H9 (cell line): ENCODE measurements around the gene ZNF444. TPM values are rescaled to one million over a fixed set of nuclear protein-coding genes. Genes with fewer than 3 reads are reported as not detected.

Source experiments
- DNase-seq: peaks from one replicate; pipeline ENCODE4 v3.0.0-alpha.2; 2017
- H2AFZ ChIP-seq: one replicate; pipeline ENCODE4 v1.6.1; 2013; ENCODE audit warnings: mild to moderate bottlenecking, low read length, control low read depth, moderate library complexity
- H2AK5ac ChIP-seq: 2 replicates; pipeline ENCODE4 v1.6.1; 2013; ENCODE audit warnings: low read length, control low read depth, mixed read lengths; ENCODE audit not compliant: insufficient read length
- H2BK120ac ChIP-seq: one replicate; pipeline ENCODE4 v1.6.1; 2013; ENCODE audit warnings: low read depth, mild to moderate bottlenecking, low read length, control low read depth, inconsistent platforms; ENCODE audit not compliant: poor library complexity, severe bottlenecking
- H2BK12ac ChIP-seq: 2 replicates; pipeline ENCODE4 v1.6.1; 2013; ENCODE audit warnings: low read length, control low read depth, mixed read lengths, low read depth; ENCODE audit not compliant: insufficient read length
- H2BK15ac ChIP-seq: 2 replicates; pipeline ENCODE4 v1.6.1; 2013; ENCODE audit warnings: low read depth, low read length, control low read depth
- H2BK20ac ChIP-seq: one replicate; pipeline ENCODE4 v1.6.1; 2013; ENCODE audit warnings: low read depth, mild to moderate bottlenecking, low read length, control low read depth, inconsistent platforms; ENCODE audit not compliant: poor library complexity, severe bottlenecking
- H2BK5ac ChIP-seq: 2 replicates; pipeline ENCODE4 v1.6.1; 2013; ENCODE audit warnings: low read length, control low read depth, mixed read lengths; ENCODE audit not compliant: insufficient read length
- H3K14ac ChIP-seq: 2 replicates; pipeline ENCODE4 v1.6.1; 2013; ENCODE audit warnings: low read length, control low read depth; ENCODE audit not compliant: insufficient read depth
- H3K18ac ChIP-seq: 2 replicates; pipeline ENCODE4 v1.6.1; 2013; ENCODE audit warnings: low read depth, mild to moderate bottlenecking, mixed read lengths, low read length, control low read depth; ENCODE audit not compliant: insufficient read length
- H3K23ac ChIP-seq: 2 replicates; pipeline ENCODE4 v1.6.1; 2013; ENCODE audit warnings: low read length, control low read depth, mixed read lengths, low read depth; ENCODE audit not compliant: insufficient read length
- H3K23me2 ChIP-seq: 2 replicates; pipeline ENCODE4 v1.6.1; 2013; ENCODE audit warnings: low read depth, mild to moderate bottlenecking, mixed read lengths, low read length, control low read depth; ENCODE audit not compliant: insufficient read length, poor library complexity, severe bottlenecking
- H3K27ac ChIP-seq: 2 replicates; pipeline ENCODE4 v1.5.1; 2013; ENCODE audit warnings: low read length, control low read depth, mixed read lengths, low read depth; ENCODE audit not compliant: insufficient read length
- H3K27me3 ChIP-seq: 2 replicates; pipeline ENCODE4 v1.6.1; 2013; ENCODE audit warnings: low read length, control low read depth, inconsistent platforms; ENCODE audit not compliant: insufficient read depth
- H3K4ac ChIP-seq: 2 replicates; pipeline ENCODE4 v1.6.1; 2013; ENCODE audit warnings: low read depth, mild to moderate bottlenecking, control low read depth, inconsistent platforms, low read length, moderate library complexity
- H3K4me1 ChIP-seq: 2 replicates; pipeline ENCODE4 v1.6.1; 2013; ENCODE audit warnings: low read length, control low read depth, inconsistent platforms; ENCODE audit not compliant: insufficient read depth
- H3K4me2 ChIP-seq: 2 replicates; pipeline ENCODE4 v1.6.1; 2013; ENCODE audit warnings: low read length, control low read depth, mixed read lengths; ENCODE audit not compliant: insufficient read length, insufficient read depth
- H3K56ac ChIP-seq: 2 replicates; pipeline ENCODE4 v1.6.1; 2013; ENCODE audit warnings: low read depth, mild to moderate bottlenecking, mixed read lengths, low read length, control low read depth; ENCODE audit not compliant: insufficient read length
- H3K79me1 ChIP-seq: 2 replicates; pipeline ENCODE4 v1.6.1; 2013; ENCODE audit warnings: low read depth, mild to moderate bottlenecking, moderate library complexity, low read length, control low read depth, inconsistent platforms; ENCODE audit not compliant: insufficient read depth, poor library complexity, severe bottlenecking
- H3K79me2 ChIP-seq: 2 replicates; pipeline ENCODE4 v1.6.1; 2013; ENCODE audit warnings: low read length, control low read depth, inconsistent platforms; ENCODE audit not compliant: insufficient read depth
- H3K9ac ChIP-seq: 2 replicates; pipeline ENCODE4 v1.6.1; 2013; ENCODE audit warnings: low read length, control low read depth, mixed read lengths; ENCODE audit not compliant: insufficient read length; ENCODE audit errors: extremely low read depth
- H3K9me3 ChIP-seq: one replicate; pipeline ENCODE4 v1.6.1; 2013; ENCODE audit warnings: low read depth, low read length, inconsistent platforms; ENCODE audit not compliant: control insufficient read depth
- H3T11ph ChIP-seq: one replicate; pipeline ENCODE4 v1.6.1; 2013; ENCODE audit warnings: mild to moderate bottlenecking, low read length, control low read depth, inconsistent platforms
- H4K20me1 ChIP-seq: one replicate; pipeline ENCODE4 v1.6.1; 2013; ENCODE audit not compliant: control insufficient read depth, insufficient read length, insufficient read depth
- H4K5ac ChIP-seq: 2 replicates; pipeline ENCODE4 v1.6.1; 2013; ENCODE audit warnings: low read depth, mild to moderate bottlenecking, mixed read lengths, low read length, control low read depth; ENCODE audit not compliant: insufficient read length
- H4K8ac ChIP-seq: replicated peaks from 2 replicates; pipeline ENCODE4 v1.6.1; 2013; ENCODE audit warnings: low read length, control low read depth, mixed read lengths, low read depth; ENCODE audit not compliant: insufficient read length
- H4K91ac ChIP-seq: 2 replicates; pipeline ENCODE4 v1.6.1; 2013; ENCODE audit warnings: low read depth, mild to moderate bottlenecking, moderate library complexity, mixed read lengths, low read length, control low read depth; ENCODE audit not compliant: insufficient read length
- H3K27ac Mint-ChIP-seq, 3 experiments: 2 replicates in 2 of 3; 3 replicates in 1 of 3; pipeline ENCODE4 v1.8.0; 2020 to 2021; ENCODE audit warnings: mixed read lengths in 3 of 3, mild to moderate bottlenecking in 1 of 3, moderate library complexity in 1 of 3
- H3K27me3 Mint-ChIP-seq: 2 replicates; pipeline ENCODE4 v1.8.0; 2021; ENCODE audit warnings: low read depth, mild to moderate bottlenecking, moderate library complexity, mixed read lengths
- H3K36me3 Mint-ChIP-seq, 3 experiments: 2 replicates in 2 of 3; 3 replicates in 1 of 3; pipeline ENCODE4 v1.8.0; 2020 to 2021; ENCODE audit warnings: low read depth in 3 of 3, mixed read lengths in 3 of 3; ENCODE audit not compliant: insufficient read depth in 1 of 3
- H3K4me1 Mint-ChIP-seq, 2 experiments: 2 replicates each; pipeline ENCODE4 v1.8.0; 2020; ENCODE audit warnings: mixed read lengths in 2 of 2
- H3K4me3 Mint-ChIP-seq, 2 experiments: 2 replicates in 1 of 2; 3 replicates in 1 of 2; pipeline ENCODE4 v1.8.0; 2020 to 2021; ENCODE audit warnings: mild to moderate bottlenecking in 2 of 2, mixed read lengths in 2 of 2, moderate library complexity in 1 of 2
- H3K9me3 Mint-ChIP-seq, 2 experiments: 2 replicates in 1 of 2; 3 replicates in 1 of 2; pipeline ENCODE4 v1.8.0; 2020; ENCODE audit warnings: mild to moderate bottlenecking in 2 of 2, mixed read lengths in 2 of 2, moderate library complexity in 1 of 2
- CTCF ChIP-seq: fragments of 200-600 bp; sonication (generic); conservative IDR thresholded peaks from 3 replicates; pipeline ENCODE4 v1.8.0; 2021; ENCODE audit warnings: antibody characterized with exemption, mild to moderate bottlenecking
- WGBS: extraction: QIAGEN DNeasy Blood & Tissue Kit; methylation state at CpG from one replicate; pipeline ENCODE4 v1.1.7; 2013; ENCODE audit warnings: missing lambda C conversion rate, low lambda C conversion rate, mixed read lengths; ENCODE audit not compliant: insufficient read length; ENCODE audit errors: extremely low coverage; 5-methylcytosine and 5-hydroxymethylcytosine counted together
- total RNA-seq: library from RNA; stranded (reverse); gene quantifications from 2 replicates; pipeline ENCODE4 v1.2.1, GENCODE V29; 2021

Gene ZNF444
- total RNA-seq, 1 experiment from 2014 or later: 49.7 TPM

- Mint-ChIP-seq H3K36me3 (peaks cover 7 to 12% (median 9%) of the 10 kb centered on the region in 3 experiments), H3K27ac (no peak overlapping the region), H3K27me3 (no peaks in the 10 kb centered on the region; the same call in 1 of the 2 replicates), H3K4me1 (no peaks in the 10 kb centered on the region), H3K9me3 (no peaks in the 10 kb centered on the region; a peak in 1 of 5 replicates), H3K4me3 (no peak overlapping the region)
- no peak overlapping the region for H4K91ac ChIP-seq
- H3K4me2 ChIP-seq: no peak overlapping the region
- no peak overlapping the region for H2AK5ac ChIP-seq
- no peak for TF ChIP-seq CTCF
- H3K18ac ChIP-seq: no peak overlapping the region
- no peak overlapping the region for H3K27ac ChIP-seq
- H3K23me2 ChIP-seq: no peaks in the 10 kb centered on the region
- no peak overlapping the region for H3T11ph ChIP-seq
- no peaks in the 10 kb centered on the region for H3K4me1 ChIP-seq
- no peaks in the 10 kb centered on the region for H3K9me3 ChIP-seq
- H3K23ac ChIP-seq: no peak overlapping the region
- no peak overlapping the region for H3K4ac ChIP-seq
- WGBS: no CpG with 5 or more reads among the region's 11 CpGs
- no peaks in the 10 kb centered on the region for H3K27me3 ChIP-seq
- H3K14ac ChIP-seq: no peak overlapping the region; the same call in 1 of the 2 replicates
- DNase-seq: no peak
- no peak overlapping the region for H2BK20ac ChIP-seq
- H2BK15ac ChIP-seq: no peak overlapping the region
- no peaks in the 10 kb centered on the region for H4K20me1 ChIP-seq
- H2BK5ac ChIP-seq: no peak overlapping the region
- H4K8ac ChIP-seq: no peak overlapping the region
- no peaks in the 10 kb centered on the region for H3K79me2 ChIP-seq
- H2BK120ac ChIP-seq: no peak overlapping the region
- no peaks in the 10 kb centered on the region for H3K79me1 ChIP-seq
- no peak overlapping the region for H2BK12ac ChIP-seq
- H4K5ac ChIP-seq: no peak overlapping the region
- H3K9ac ChIP-seq: no peak overlapping the region
- no peak overlapping the region for H3K56ac ChIP-seq
- H2AFZ ChIP-seq: no peak overlapping the region
These were observed 20.4 kb downstream of the ZNF444 start for GRCh38 chr19:56161534-56161933.
